Gastroesophageal sphincter (tissue), 4 donors: Measurements from ENCODE around the gene MAN1C1. TPM values are rescaled to one million over a fixed set of nuclear protein-coding genes. Genes with fewer than 3 reads are reported as not detected.

ENCODE experiments used
- ATAC-seq: fragments of 150-250 bp; one replicate; pipeline ENCODE4 v1.9.1; 2016; ENCODE audit warnings: mild to moderate bottlenecking, moderate library complexity
- H3K27ac ChIP-seq, 4 donors: fragments of 200-600 bp; sonication (generic) in 3 of 4; 1 replicate in 3 of 4; 2 replicates in 1 of 4; pipeline ENCODE4 v1.5.1; 2016 to 2019
- H3K27me3 ChIP-seq: fragments of 200-600 bp; sonication (generic); one replicate; pipeline ENCODE4 v1.5.1; 2019
- H3K36me3 ChIP-seq, 2 donors: fragments of 200-600 bp; sonication (generic); one replicate each; pipeline ENCODE4 v1.5.1; 2019; ENCODE audit warnings: control low read depth in 1 of 2
- H3K4me1 ChIP-seq, 3 donors: fragments of 200-600 bp; sonication (generic); 1 replicate in 2 of 3; 2 replicates in 1 of 3; pipeline ENCODE4 v1.5.1; 2016 to 2019; ENCODE audit warnings: control low read depth in 2 of 3
- H3K4me3 ChIP-seq, 2 donors: fragments of 200-600 bp; sonication (generic); one replicate each; pipeline ENCODE4 v1.5.1; 2019; ENCODE audit warnings: mild to moderate bottlenecking in 1 of 2, moderate library complexity in 1 of 2
- H3K9me3 ChIP-seq, 3 donors: fragments of 200-600 bp; sonication (generic); one replicate each; pipeline ENCODE4 v1.5.1; 2017 to 2019; ENCODE audit warnings: control low read depth in 2 of 3
- CTCF ChIP-seq, 4 experiments: fragments of 200-600 bp in 2 of 4; fragments of 450-650 bp in 2 of 4; sonication (generic) in 1 of 4; IDR thresholded peaks; one replicate each; pipeline ENCODE4 v1.5.1; 2017 to 2019; ENCODE audit warnings: antibody characterized with exemption in 4 of 4, mild to moderate bottlenecking in 2 of 4, moderate library complexity in 2 of 4
- EP300 ChIP-seq: sonication (generic); formaldehyde crosslinking; IDR thresholded peaks from one replicate; pipeline ENCODE4 v1.6.1; 2017; ENCODE audit warnings: antibody characterized with exemption, mild to moderate bottlenecking
- POLR2A ChIP-seq, 2 donors: fragments of 450-650 bp; IDR thresholded peaks; one replicate each; pipeline ENCODE4 v1.6.1; 2017; ENCODE audit warnings: antibody characterized with exemption in 2 of 2, mild to moderate bottlenecking in 2 of 2, moderate library complexity in 1 of 2
- POLR2AphosphoS5 ChIP-seq: sonication (generic); formaldehyde crosslinking; IDR thresholded peaks from one replicate; pipeline ENCODE4 v1.6.1; 2017; ENCODE audit warnings: antibody characterized with exemption
- WGBS, 2 donors: methylation state at CpG; one replicate each; pipeline ENCODE4 v1.1.5; 2018; ENCODE audit warnings: low coverage in 1 of 2; 5-methylcytosine and 5-hydroxymethylcytosine counted together
- total RNA-seq, 4 donors: library from RNA; depleted of rRNA; stranded (reverse); fragments of >200 nt; gene quantifications; one replicate each; pipeline ENCODE4 v1.1.0, GENCODE V29; 2016

The MAN1C1 gene
- total RNA-seq, 4 donors from 2014 or later: 20.0 to 38.1 (median 27.8) TPM

- no peak for ATAC-seq
- Histone ChIP-seq H3K4me1 (peaks cover 0 to 23% (median 8%) of the 10 kb centered on the region in 3 donors), H3K36me3 (peaks cover 0 to 58% of the 10 kb centered on the region in 2 donors), H3K4me3 (no peak overlapping the region), H3K27ac (no peak overlapping the region), H3K27me3 (no peaks in the 10 kb centered on the region), H3K9me3 (no peaks in the 10 kb centered on the region)
- WGBS, 2 donors: 60 to 100% methylated on average over 1 to 2 of the region's 3 CpGs
- TF ChIP-seq POLR2AphosphoS5 (no peak), EP300 (no peak), POLR2A (IDR thresholded peaks at IDR 0.05) (no peak), CTCF (IDR thresholded peaks at IDR 0.05) (no peak)
Observed at GRCh38 chr1:25781130-25781433, 164.5 kb downstream of the MAN1C1 start.

GRCh38 chr1:25782608-25783201, 166.1 kb downstream of the MAN1C1 start:
- no peak for TF ChIP-seq POLR2AphosphoS5
- no peak for TF ChIP-seq CTCF (IDR thresholded peaks at IDR 0.05)
- no peak for TF ChIP-seq POLR2A (IDR thresholded peaks at IDR 0.05)
- TF ChIP-seq EP300: no peak

GRCh38 chr1:25784575-25785051, 168.0 kb downstream of the MAN1C1 start:
- Histone ChIP-seq H3K36me3 (peaks cover 0 to 24% of the 10 kb centered on the region in 2 donors), H3K4me3 (no peak overlapping the region), H3K9me3 (no peaks in the 10 kb centered on the region), H3K4me1 (peaks cover 0 to 43% (median 22%) of the 10 kb centered on the region in 3 donors), H3K27ac (peak overlapping the region in 3 of 4 donors; percentile 56 to 70 (median 65)), H3K27me3 (no peaks in the 10 kb centered on the region)
- no peak for ATAC-seq
- WGBS, 2 donors: 32 to 42% methylated on average over 6 to 9 of the region's 9 CpGs
- no peak for TF ChIP-seq POLR2AphosphoS5
- TF ChIP-seq CTCF (IDR thresholded peaks at IDR 0.05): no peak
- no peak for TF ChIP-seq POLR2A (IDR thresholded peaks at IDR 0.05)
- TF ChIP-seq EP300: no peak

More at GRCh38 chr1:25782608-25783201, 166.1 kb downstream of the MAN1C1 start:
- H3K27me3 ChIP-seq: no peaks in the 10 kb centered on the region
- H3K4me3 ChIP-seq: no peak overlapping the region
- H3K9me3 ChIP-seq: no peaks in the 10 kb centered on the region
- no peak overlapping the region for H3K27ac ChIP-seq
- H3K4me1 ChIP-seq: peaks cover 0 to 39% (median 22%) of the 10 kb centered on the region in 3 donors
- WGBS, 2 donors: 84 to 100% methylated on average over 5 to 10 of the region's 18 CpGs
- peaks cover 0 to 42% of the 10 kb centered on the region in 2 donors for H3K36me3 ChIP-seq
- ATAC-seq: no peak

- Histone ChIP-seq H3K9me3 (no peaks in the 10 kb centered on the region), H3K4me1 (peaks cover 0 to 43% (median 22%) of the 10 kb centered on the region in 3 donors), H3K36me3 (peaks cover 0 to 24% of the 10 kb centered on the region in 2 donors), H3K27ac (peak overlapping the region in 3 of 4 donors; percentile 56 to 70 (median 65)), H3K27me3 (no peaks in the 10 kb centered on the region), H3K4me3 (no peak overlapping the region)
- WGBS, 2 donors: 90 to 100% methylated on average over 2 to 3 of the region's 10 CpGs
- TF ChIP-seq CTCF (IDR thresholded peaks at IDR 0.05) (no peak), POLR2AphosphoS5 (no peak), EP300 (no peak), POLR2A (IDR thresholded peaks at IDR 0.05) (no peak)
- no peak for ATAC-seq
Observed at GRCh38 chr1:25785333-25786067, 168.9 kb downstream of the MAN1C1 start.
